Activated CD8-positive, alpha-beta memory T cell treated with anti-CD3 and anti-CD28 coated beads for 1 hour (primary cell): ENCODE measurements around the gene MX1.

Source experiments
- DNase-seq, 2 donors: peaks; one replicate each; pipeline ENCODE4 v3.0.0-alpha.2; 2020; ENCODE audit warnings: low read depth in 1 of 2; ENCODE audit errors: extremely low read depth in 1 of 2

The MX1 gene

DNA sequence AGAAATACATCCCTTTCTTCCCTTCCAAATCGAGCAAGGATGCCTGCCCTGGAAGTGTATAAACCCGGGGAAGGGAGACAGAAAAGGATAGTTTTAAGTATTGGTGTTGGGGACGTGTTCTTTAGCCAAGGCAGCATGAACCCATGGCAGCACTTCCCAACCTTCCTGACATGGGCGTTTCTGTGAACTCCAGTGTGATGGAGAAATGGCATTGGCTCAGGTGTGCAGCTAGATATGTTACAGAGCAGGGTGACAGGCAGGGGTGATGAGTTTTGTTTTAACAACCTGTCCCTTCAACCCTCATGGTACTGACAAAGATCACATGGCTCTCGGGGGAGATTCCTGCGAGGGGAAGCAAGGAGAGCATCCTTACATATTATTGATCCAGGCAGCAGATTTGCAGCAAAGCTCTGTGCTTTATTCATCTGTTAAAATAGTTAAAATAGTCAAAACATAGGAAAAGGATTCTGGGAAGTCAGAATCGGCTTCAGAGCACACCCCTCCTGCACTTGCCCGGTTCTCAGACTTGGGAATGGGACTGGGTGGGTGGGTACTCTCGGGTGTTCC lies 4.0 kb downstream of the MX1 start:
- DNase-seq = no peak

DNA sequence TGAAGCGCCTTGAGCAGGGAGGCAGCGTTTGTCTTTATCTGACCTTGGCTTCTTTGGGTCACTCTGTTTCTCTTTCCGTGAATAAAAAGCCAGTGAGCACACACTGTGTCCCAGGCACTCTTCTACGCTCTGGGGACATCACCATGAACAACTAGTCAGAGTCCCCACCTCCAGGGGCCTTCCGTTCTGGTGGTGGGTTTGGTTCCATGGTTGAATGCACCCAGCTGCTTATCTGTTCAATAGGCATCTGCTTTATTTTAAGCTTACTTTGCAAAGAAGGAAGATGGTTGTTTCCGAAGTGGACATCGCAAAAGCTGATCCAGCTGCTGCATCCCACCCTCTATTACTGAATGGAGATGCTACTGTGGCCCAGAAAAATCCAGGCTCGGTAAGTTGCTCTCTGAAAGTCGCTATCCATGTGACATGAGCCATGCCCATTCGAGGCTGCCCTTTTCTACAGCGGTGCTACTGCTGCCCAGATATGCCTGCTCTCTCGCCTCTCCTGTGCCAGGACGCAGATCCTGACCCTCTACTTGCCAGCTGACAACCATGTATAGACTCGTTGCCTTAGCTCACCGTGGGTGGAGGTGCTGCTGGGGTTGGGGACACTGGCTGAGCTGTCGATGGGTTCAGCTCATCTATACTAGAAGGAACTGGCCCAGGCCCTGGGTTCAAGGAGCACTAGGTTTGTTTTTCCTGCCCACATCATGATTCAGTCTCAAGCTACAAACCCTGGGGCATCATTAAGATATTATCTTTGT lies 5.9 kb downstream of the MX1 start:
- DNase-seq = no peak

DNA sequence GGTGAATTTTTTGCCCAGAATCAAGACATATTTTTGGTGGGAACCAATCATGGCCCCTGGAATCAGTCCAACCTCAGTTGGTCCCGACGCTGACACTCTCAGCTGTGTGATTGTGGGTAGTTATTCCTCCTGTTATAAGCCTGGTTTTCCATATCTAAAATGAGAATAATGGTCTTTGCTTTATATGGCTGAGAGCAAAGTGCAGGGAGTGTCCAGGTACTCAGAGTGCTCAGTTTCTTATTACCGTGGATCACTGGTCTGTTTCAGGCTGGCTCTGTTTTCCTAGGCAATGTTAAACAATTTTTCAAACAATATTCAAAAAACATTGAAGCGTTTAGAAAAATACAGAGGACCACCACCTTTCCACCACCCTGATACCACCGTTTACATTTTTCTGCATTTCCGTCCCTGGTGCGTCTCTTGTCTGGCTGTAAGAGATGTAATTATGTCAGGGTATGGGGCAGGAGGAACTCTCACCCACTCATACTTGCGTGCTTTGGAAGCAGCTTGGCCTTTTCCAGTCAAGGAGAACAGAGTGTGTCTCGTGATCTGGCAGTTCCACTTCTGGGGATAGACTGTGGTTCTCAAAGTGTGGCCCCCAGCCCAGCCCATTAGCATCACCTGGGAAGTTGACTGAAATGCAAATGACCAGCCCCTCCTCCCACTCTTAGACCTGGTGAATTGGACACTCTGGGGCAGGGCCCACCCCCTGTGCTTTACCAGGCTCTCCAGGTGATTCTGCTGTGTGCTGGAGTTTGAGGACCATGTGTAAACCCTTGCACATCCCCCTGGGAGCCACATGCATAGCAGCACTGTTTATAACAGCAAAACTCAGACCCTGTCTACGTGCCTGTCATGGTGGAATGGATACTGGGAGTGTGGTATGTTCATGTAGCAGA lies 6.8 kb downstream of the MX1 start:
- DNase-seq = no peak

DNA sequence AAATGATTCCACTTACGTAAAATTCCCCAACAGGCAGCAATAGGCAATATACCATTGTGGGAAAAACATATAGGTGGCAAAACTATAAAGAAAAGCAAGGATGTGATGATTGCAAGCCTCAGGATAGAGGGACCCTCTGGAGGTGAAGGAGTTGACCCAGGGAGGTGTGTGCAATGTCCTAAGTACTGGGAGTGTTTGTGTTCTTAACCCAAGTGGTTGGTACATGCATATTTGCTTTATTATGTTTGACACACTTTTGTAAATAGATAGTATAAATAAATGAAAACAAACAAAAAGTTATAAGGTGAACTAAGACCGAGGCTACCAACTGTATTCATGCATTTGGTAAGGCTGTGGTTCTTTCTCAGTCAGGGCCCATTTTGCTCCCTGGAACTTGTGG lies 7.5 kb downstream of the MX1 start:
- DNase-seq = no peak

DNA sequence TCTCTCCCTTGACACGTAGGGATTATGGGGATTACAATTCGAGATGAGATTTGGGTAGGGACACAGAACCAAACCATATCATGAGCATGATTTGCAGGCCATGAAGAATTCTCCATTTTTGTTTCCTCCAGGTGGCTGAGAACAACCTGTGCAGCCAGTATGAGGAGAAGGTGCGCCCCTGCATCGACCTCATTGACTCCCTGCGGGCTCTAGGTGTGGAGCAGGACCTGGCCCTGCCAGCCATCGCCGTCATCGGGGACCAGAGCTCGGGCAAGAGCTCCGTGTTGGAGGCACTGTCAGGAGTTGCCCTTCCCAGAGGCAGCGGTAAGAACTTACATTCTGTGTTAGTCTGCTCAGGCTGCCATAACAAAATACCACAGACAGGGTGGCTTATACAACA lies 9.7 kb downstream of the MX1 start:
- no peak for DNase-seq

DNA sequence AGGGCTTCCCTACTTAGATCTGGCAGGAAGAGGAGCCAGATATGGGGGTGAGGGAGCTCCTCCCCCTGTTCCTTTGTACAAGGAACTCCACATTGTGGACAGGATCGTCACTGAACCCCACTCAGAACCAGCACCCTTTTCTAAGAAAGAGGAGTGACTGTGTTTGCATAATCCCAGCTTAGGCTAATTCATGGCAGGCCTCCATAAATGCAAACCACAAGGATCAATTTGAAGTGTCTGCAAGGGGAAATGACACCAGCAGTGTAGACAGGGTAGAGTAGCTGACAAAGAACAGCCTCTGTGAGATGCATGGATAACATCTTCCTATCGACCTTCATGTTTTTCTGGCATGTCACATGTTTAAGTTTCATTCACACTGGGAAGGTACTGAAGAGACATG lies 11.7 kb downstream of the MX1 start:
- DNase-seq = no peak

DNA sequence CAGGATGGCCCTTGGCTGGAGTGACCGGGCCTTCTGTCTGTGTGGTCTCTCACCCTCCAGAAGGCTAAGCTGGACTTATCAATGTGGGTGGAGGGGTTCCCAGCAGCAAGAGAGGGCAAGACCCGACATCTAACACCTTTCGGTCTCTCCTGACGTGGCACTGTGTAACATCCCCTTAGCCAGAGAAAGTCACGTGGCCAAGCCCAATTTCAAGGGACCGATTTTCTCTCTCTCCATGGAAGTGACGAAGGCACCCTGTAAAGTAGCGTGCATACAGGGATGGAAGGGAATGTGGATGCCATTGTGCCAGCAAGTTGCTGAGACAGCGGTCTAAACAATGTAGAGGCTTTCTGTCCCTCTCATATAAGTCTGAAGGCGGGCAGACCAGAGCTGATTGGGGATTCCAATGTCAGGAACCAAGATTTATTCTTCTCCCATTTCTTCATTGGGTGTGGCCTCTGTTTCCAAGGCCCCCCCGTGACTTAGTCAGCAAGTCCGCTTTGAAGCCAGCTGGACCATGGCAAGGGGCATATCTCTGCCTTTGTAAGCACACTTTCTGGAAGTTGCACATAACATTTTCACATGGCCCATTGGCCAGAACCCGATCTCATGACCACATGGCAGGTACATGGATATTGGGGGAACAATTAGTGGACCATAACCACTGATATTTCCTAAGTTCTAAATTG lies 12.5 kb downstream of the MX1 start:
- no peak for DNase-seq

DNA sequence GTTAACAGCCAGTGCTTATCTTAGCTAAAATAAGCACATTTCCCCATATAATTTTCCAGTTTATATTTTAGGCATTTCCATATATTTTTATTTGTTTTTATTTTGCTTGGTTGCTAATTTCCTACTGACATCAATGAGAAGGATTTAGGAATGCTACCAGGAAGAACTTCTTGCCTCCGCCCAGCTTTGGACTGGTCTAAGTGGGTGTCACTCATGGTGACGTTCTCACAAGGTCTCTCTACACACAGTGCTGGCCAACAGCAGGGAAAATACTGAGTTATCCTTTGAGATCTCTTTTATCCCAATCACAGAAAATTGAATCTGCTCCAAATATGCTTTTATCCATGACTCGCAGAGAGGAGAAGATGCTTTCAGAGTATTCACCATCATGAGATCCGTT lies 13.2 kb downstream of the MX1 start:
- DNase-seq = no peak

DNA sequence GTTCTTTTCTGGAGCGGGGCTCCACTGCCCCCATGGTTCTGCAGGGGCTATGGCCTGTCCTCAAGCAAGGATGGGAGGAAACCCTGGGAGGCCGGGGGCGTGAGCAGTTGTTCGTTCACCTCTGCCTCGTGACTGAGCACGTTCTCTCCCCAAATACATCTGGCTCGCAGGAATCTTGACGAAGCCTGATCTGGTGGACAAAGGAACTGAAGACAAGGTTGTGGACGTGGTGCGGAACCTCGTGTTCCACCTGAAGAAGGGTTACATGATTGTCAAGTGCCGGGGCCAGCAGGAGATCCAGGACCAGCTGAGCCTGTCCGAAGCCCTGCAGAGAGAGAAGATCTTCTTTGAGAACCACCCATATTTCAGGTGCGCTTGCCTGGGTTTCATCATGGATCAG lies 15.5 kb downstream of the MX1 start:
- no peak for DNase-seq

DNA sequence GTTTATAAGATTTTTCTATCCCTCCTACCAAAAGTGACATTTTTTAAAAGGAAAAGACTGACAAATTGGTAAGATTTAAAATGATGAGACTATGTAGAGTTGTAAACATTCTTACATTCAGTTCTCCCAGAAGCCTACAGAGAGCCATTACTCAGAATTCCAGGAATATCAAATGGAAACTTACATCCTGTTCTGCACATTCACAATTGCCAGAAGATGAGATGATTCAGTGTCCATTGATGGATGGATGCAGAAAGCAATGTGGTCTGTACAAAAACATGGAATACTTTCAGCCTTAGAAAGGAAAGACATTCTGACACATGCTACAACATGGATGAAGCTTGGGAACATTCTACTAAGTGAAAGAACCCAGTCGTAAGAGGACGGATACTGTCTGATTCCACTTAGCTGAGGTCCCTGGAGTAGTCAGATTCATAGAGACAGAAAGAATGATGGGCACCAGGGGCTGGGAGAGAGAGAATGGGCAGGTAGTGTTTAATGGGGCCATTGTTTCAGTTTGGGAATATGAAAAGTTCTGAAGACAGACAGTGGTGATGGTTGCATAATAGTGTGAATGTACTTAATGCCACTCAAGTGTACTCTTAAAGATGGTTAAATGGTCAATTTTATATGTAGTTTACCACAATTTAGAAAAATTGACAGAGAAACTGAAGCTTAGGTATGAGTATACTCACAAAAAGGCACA lies 16.6 kb downstream of the MX1 start:
- no peak for DNase-seq

DNA sequence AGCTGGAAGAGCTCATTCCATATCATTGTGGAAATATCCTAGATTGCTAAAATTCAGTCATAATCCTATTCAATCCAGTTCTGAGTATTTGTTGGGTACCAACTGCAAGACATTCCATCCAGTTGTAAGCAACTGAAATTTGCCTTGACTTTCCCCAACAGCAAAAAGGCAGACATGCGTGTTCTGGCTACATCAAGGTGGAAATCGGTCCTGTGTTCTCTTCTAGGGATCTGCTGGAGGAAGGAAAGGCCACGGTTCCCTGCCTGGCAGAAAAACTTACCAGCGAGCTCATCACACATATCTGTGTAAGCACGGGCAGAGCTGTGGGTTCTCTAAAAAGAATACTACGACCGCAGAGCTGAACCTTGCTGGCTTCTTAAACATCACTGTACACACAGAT lies 17.5 kb downstream of the MX1 start:
- no peak for DNase-seq

DNA sequence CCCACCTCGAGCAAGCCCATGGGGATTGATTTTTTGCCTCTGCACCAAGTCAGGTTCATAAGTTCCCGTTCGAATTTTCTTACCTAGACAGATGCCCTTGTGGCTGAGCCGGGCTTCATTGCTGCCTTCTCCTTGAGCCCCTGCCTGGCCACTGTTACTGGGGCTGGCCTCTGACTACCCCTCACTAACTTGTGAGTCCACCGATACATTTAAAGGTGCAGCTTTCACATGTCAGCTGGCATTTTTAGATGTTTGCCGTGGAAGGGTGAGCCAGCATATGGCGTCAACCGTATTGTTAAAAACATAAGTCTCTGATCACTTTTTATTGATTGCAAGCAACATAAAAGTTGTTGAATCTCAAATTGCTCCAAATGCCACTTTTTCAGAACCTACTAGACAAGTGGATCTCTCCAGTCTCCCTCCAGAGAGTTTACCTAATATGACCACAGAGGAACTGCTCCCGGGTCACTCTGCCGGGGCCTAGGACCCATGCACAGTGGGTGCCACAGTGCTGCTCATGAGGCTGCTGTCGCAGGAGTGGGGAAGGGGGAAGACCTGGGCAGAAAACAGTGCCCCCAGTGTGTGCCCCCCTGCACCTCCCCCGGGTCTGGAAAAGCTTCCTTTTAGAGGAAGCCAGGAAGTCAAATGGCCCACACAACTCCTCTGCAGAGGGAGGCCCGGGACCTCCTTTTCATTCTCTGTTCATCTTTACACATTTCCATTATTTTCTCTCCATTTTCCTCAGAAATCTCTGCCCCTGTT lies 18.8 kb downstream of the MX1 start:
- DNase-seq = no peak

DNA sequence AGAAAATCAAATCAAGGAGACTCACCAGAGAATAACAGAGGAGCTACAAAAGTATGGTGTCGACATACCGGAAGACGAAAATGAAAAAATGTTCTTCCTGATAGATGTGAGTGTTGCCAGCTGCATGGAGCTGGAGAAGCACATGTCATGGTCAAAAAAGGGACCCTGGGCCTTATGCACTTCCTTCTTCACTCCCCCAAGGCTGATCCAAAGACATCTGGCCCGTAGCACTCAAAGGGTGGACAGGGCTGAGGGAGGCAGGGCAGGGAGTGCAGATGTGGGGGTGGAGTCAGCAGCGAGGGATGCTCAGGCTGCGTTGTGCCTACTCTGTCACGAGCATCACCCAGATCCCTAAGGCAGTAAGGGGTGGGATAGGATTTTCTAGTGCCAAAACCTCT lies 19.4 kb downstream of the MX1 start:
- DNase-seq = no peak

DNA sequence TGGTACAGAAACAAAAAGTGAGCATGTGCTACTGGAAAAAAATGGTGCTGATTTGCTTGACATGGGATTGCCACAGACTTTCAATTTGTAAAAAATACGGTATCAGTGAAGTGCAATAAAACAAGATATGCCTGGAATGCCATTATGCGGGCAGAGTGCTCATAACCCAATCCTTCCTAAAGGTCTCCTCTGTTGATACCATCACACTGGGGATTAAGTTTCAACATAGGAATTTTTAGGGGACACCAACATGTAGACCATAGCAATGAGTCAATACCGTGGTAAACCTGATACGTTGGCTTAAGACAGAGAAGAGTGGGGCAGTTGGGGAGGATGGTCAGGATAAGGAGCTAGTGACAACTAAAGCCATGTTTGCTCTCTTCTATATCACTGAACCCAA lies 20.5 kb downstream of the MX1 start:
- no peak for DNase-seq

DNA sequence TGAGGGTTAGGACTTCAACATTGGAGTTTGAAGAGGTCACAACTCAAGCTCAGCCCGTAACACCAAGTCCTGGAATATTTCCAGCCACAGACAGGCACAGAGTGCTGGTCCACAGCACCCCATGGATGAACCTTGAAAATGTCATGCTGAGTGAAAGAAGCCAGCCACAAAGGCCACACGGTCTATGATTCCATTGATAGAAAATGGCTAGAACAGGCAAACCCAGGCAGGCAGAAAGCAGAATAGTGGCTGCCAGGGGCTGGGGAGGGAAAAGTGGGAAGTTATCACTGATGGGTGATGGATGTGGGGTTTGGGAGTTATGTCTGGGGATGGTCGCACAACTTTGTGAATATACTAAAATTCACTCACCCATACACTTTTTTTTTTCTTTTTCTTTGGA lies 21.3 kb downstream of the MX1 start:
- no peak for DNase-seq

DNA sequence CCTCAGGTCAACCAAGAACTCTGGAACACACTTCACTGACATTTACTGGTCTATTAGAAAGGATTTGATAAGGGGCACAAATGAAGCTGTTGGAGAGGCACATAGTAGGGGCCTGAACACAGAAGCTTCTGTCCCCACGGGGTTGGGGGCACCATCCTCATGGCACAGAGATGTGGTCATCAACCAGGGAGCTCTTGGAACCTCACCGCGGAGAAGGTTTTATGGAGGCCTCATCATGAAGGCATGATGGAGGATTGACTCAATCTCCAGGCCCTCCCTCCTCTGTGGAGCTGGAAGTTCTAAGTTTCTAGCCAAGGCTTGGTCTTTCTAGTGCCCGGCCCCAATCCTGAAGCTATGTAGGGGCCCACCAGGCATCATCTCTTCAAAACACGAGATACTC lies 23.6 kb downstream of the MX1 start:
- DNase-seq = no peak

DNA sequence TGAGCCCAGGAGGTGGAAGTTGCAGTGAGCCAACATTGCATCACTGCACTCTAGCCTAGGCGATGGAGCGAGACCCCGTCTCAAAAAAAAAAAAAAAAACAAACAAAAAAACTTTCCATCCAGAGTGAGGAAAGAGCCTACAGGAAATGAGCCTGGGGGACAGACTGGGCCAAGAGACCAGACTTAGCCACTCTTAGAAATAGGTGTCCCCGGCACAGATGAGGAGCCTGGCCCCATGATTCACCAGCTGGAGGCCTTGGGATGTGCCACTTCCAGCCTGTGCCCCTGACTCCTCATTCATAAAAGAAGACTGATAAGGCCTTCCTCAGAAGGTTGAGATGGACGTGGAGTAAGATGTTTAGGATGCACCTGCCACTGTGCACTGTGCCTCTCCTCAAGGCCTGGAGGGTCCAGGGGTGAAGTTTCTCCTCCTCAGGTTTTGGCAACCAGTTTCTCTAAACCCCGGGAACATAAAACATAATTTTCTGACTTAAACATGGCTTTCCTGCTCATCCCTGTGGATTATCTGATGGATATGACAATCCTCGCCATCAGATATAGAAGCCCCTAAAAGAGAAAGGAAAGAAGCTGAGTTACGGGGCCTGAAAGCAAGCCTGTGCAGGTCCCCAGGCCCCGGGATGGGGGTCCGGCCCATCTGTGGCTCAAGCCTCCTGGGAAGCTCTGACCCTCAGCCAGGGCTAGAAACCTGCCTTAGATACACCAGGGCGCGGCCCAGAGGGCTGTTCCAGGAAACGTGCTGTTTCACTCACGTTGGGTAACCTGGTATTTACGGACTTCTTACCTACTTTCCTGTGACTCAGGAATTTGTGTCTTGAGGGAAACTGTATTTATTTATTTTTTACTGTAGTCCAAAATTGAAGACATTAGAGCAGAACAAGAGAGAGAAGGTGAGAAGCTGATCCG lies 26.0 kb downstream of the MX1 start:
- no peak for DNase-seq

DNA sequence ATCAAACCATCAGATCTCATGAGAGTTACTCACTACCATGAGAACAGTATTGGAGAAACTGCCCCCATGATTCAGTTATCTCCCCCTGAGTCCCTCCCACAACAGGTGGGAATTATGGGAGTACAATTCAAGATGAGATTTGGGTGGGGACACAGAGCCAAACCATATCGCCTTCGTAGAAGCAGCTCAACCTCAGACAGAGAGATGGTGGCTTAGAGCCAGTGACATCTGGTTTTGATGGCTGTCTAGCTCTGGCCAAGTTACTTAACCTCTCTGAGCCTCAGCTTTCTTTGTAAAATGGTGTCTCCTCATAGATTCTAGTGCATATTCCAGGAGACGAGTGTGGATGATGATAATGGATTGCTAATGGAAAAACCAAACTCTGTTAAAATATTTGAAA lies 27.2 kb downstream of the MX1 start:
- DNase-seq = no peak

DNA sequence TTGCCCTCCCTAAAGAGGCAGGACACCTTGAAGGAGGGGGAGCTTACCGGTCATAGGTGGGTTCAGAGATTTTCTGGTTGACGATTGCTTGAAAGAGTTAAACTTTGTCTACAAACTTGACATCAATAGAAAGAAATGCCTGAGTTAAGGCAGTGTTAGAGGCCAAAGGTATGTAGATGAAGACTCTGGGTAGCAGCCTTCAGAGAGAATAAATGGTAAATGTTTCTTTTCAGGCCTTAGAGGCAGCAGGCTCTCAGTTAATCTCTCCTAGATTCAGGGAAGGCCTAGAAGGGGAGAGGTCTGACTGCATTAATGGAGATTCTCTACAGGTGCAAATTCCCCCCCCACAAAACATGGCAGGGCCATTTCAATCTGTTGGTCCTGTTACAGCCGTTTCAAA lies 27.7 kb downstream of the MX1 start:
- DNase-seq = no peak
